Daoy (cell line): ENCODE results near the gene NOTCH2. TPM values are rescaled to one million over a fixed set of nuclear protein-coding genes. Genes with fewer than 3 reads are reported as not detected.

ENCODE experiments used
- DNase-seq: peaks from one replicate; pipeline ENCODE4 v3.0.0-alpha.2; 2015; ENCODE audit warnings: low read depth
- total RNA-seq: library from RNA; depleted of rRNA; stranded (reverse); fragments of >200 nt; shearing (Covaris generic); gene quantifications from 2 replicates; pipeline ENCODE4 v1.2.3, GENCODE V29; 2014

Gene NOTCH2
- total RNA-seq, 1 experiment from 2014 or later, result 97.1 TPM

GRCh38 chr1:119906927-119907652, 162.4 kb downstream of the NOTCH2 start:
- no peak for DNase-seq

GRCh38 chr1:119903443-119903835, 166.0 kb downstream of the NOTCH2 start:
- no peak for DNase-seq

GRCh38 chr1:119902775-119903442, 166.6 kb downstream of the NOTCH2 start:
- DNase-seq, result no peak

GRCh38 chr1:119898981-119899720, 170.3 kb downstream of the NOTCH2 start:
- no peak for DNase-seq

- no peak for DNase-seq
Measured at GRCh38 chr1:119898530-119898929, 170.9 kb downstream of the NOTCH2 start.

GRCh38 chr1:119896303-119896702, 173.2 kb downstream of the NOTCH2 start, which contains the start of gene ADAM30:
TSS of gene ADAM30 (minus strand) at chr1:119896515. CDS start at chr1:119896336, 179 bp downstream.
- DNase-seq, result no peak

GRCh38 chr1:119895102-119895501, 174.4 kb downstream of the NOTCH2 start:
- DNase-seq, result no peak

GRCh38 chr1:119893827-119894700, 175.4 kb downstream of the NOTCH2 start:
- DNase-seq, result no peak

- DNase-seq, result no peak
Measured at GRCh38 chr1:119893238-119893791, 176.1 kb downstream of the NOTCH2 start.

- DNase-seq, result no peak
Measured at GRCh38 chr1:119891386-119891785, 178.1 kb downstream of the NOTCH2 start.

GRCh38 chr1:119888476-119888875, 181.0 kb downstream of the NOTCH2 start:
- no peak for DNase-seq

- no peak for DNase-seq
Measured at GRCh38 chr1:119887427-119887826, 182.0 kb downstream of the NOTCH2 start.

- peak; percentile 73 for DNase-seq
Measured at GRCh38 chr1:119885903-119886783, 183.3 kb downstream of the NOTCH2 start.

GRCh38 chr1:119884711-119885110, 184.8 kb downstream of the NOTCH2 start:
- DNase-seq, result no peak

GRCh38 chr1:119883826-119884225, 185.6 kb downstream of the NOTCH2 start:
- DNase-seq, result no peak

GRCh38 chr1:119882132-119883049, 187.1 kb downstream of the NOTCH2 start:
- DNase-seq, result no peak

GRCh38 chr1:119879510-119880434, 189.7 kb downstream of the NOTCH2 start:
- DNase-seq, result no peak

- no peak for DNase-seq
Measured at GRCh38 chr1:119878171-119878570, 191.3 kb downstream of the NOTCH2 start.
